ENCODE results near the gene FMN2.

Gene FMN2

GRCh38 chr1:240351690-240352089, 260.0 kb downstream of the FMN2 start:
- Histone ChIP-seq H3K4me2 (ENCODE audit: low read length) (no peak overlapping the region), H3K79me2 (ENCODE audit: low read length) (no peaks in the 10 kb centered on the region), H3K27me3 (ENCODE audit: low read depth, low read length) (no peaks in the 10 kb centered on the region), H3K9me3 (ENCODE audit: insufficient read depth, low read length) (no peaks in the 10 kb centered on the region), H3K9ac (ENCODE audit: low read length) (no peak overlapping the region), H4K20me1 (ENCODE audit: insufficient read depth, low read length) (no peaks in the 10 kb centered on the region), H2AFZ (ENCODE audit: low read depth, low read length) (no peak overlapping the region), H3K27ac (ENCODE audit: low read length) (no peak overlapping the region), H3K4me1 (ENCODE audit: low read length) (no peaks in the 10 kb centered on the region), H3K4me3 (ENCODE audit: low read length) (no peak overlapping the region), H3K36me3 (replicated peaks; ENCODE audit: low read depth, low read length) (no peaks in the 10 kb centered on the region)
- TF ChIP-seq CTCF (IDR thresholded peaks at IDR 0.05; ENCODE audit: low read depth, low read length) (no peak), EZH2phosphoT487 (IDR thresholded peaks at IDR 0.05; ENCODE audit: low read depth) (no peak)

- Histone ChIP-seq H3K9ac (ENCODE audit: low read length) (no peak overlapping the region), H2AFZ (ENCODE audit: low read depth, low read length) (no peak overlapping the region), H4K20me1 (ENCODE audit: insufficient read depth, low read length) (no peaks in the 10 kb centered on the region), H3K4me2 (ENCODE audit: low read length) (no peak overlapping the region), H3K4me3 (ENCODE audit: low read length) (no peak overlapping the region), H3K27me3 (ENCODE audit: low read depth, low read length) (no peaks in the 10 kb centered on the region), H3K4me1 (ENCODE audit: low read length) (no peaks in the 10 kb centered on the region), H3K27ac (ENCODE audit: low read length) (no peak overlapping the region), H3K9me3 (ENCODE audit: insufficient read depth, low read length) (no peaks in the 10 kb centered on the region), H3K79me2 (ENCODE audit: low read length) (no peaks in the 10 kb centered on the region), H3K36me3 (replicated peaks; ENCODE audit: low read depth, low read length) (no peaks in the 10 kb centered on the region)
- TF ChIP-seq EZH2phosphoT487 (IDR thresholded peaks at IDR 0.05; ENCODE audit: low read depth) (no peak), CTCF (IDR thresholded peaks at IDR 0.05; ENCODE audit: low read depth, low read length) (no peak)
These were observed 261.1 kb downstream of the FMN2 start for GRCh38 chr1:240352769-240353168.

DNA sequence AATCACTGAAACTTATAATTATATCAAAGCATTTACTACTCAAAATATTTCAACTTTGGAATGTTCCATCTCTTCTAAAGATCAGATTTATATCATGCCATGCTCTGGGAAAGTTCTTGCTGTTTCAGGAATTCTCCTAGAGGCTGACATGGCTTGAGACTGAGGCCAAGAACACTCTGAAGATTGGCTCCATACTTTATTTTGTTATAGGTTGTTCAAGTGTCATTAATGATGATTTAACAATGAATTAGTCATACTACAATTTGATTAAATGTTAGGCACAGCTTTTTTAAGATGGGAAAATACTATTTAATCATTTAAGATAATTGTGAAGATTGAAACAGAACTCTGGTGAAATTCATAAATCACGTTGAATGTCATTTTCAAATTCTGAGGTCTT, 264.9 kb downstream of the FMN2 start:
- TF ChIP-seq EZH2phosphoT487 (IDR thresholded peaks at IDR 0.05; ENCODE audit: low read depth) (no peak), CTCF (IDR thresholded peaks at IDR 0.05; ENCODE audit: low read depth, low read length) (no peak)
- Histone ChIP-seq H3K27me3 (ENCODE audit: low read depth, low read length) (no peaks in the 10 kb centered on the region), H4K20me1 (ENCODE audit: insufficient read depth, low read length) (no peaks in the 10 kb centered on the region), H3K4me3 (ENCODE audit: low read length) (no peak overlapping the region), H2AFZ (ENCODE audit: low read depth, low read length) (no peak overlapping the region), H3K4me1 (ENCODE audit: low read length) (no peaks in the 10 kb centered on the region), H3K9ac (ENCODE audit: low read length) (no peak overlapping the region), H3K36me3 (replicated peaks; ENCODE audit: low read depth, low read length) (no peaks in the 10 kb centered on the region), H3K9me3 (ENCODE audit: insufficient read depth, low read length) (no peaks in the 10 kb centered on the region), H3K4me2 (ENCODE audit: low read length) (no peak overlapping the region), H3K79me2 (ENCODE audit: low read length) (no peaks in the 10 kb centered on the region), H3K27ac (ENCODE audit: low read length) (no peak overlapping the region)

DNA sequence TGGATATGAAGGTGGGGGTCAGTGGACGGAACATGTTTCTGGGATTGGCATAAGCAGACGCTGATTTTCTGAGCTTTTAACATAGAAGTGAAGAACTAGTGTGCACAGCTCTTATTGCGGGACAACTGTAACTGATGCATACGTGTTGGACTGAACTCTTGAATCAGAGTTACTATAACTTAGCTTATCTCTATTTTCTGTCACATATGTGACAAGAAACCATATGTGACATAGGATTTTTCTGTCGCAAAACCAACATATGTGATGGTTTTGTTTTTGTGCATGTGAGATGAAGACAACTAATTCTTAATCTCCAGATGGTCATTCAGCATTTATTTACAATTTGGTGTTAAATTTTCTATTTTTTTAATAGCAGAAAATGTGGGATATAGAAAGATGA, 270.4 kb downstream of the FMN2 start:
- Histone ChIP-seq H3K4me3 (ENCODE audit: low read length) (no peak overlapping the region), H3K27ac (ENCODE audit: low read length) (no peak overlapping the region), H3K9ac (ENCODE audit: low read length) (no peak overlapping the region), H3K9me3 (ENCODE audit: insufficient read depth, low read length) (no peaks in the 10 kb centered on the region), H3K4me1 (ENCODE audit: low read length) (no peaks in the 10 kb centered on the region), H3K27me3 (ENCODE audit: low read depth, low read length) (no peaks in the 10 kb centered on the region), H3K36me3 (replicated peaks; ENCODE audit: low read depth, low read length) (no peaks in the 10 kb centered on the region), H4K20me1 (ENCODE audit: insufficient read depth, low read length) (no peaks in the 10 kb centered on the region), H2AFZ (ENCODE audit: low read depth, low read length) (no peak overlapping the region), H3K79me2 (ENCODE audit: low read length) (no peaks in the 10 kb centered on the region), H3K4me2 (ENCODE audit: low read length) (no peak overlapping the region)
- TF ChIP-seq EZH2phosphoT487 (IDR thresholded peaks at IDR 0.05; ENCODE audit: low read depth) (no peak), CTCF (IDR thresholded peaks at IDR 0.05; ENCODE audit: low read depth, low read length) (no peak)
